HG03025 (cell line): ENCODE measurements around the gene ZFP62.
A peak's percentile ranks its signal among the peaks of the same experiment; 100 is the strongest.
"Not testable (repeated sequence)": the region's sequence is repeated elsewhere in the genome, so short reads cannot be mapped to it uniquely, and the experiment has no call there.

ENCODE experiments used
- ATAC-seq: cut with Tn5 transposase; IDR thresholded peaks from one replicate; pipeline ENCODE4 v1.9.1; 2021; ENCODE audit warnings: mild to moderate bottlenecking, moderate library complexity; ENCODE audit not compliant: unreplicated experiment, low FRiP score

Gene ZFP62

GRCh38 chr5:180860887-180861822 is at the start of gene ZFP62:
Gene ZFP62 (minus strand): TSS chr5:180861276. CDS start chr5:180861219, 57 bp downstream.
- peak; percentile 86 for ATAC-seq

GRCh38 chr5:180910735-180911134 is 49.7 kb upstream of the ZFP62 start:
- no peak for ATAC-seq

- ATAC-seq: no peak
These were observed 49.1 kb upstream of the ZFP62 start for GRCh38 chr5:180910182-180910581.

GRCh38 chr5:180909782-180910181 is 48.7 kb upstream of the ZFP62 start:
- no peak for ATAC-seq

GRCh38 chr5:180908998-180909731 is 48.1 kb upstream of the ZFP62 start:
- ATAC-seq: no peak

- no peak for ATAC-seq
These were observed 47.3 kb upstream of the ZFP62 start for GRCh38 chr5:180908400-180908799.

GRCh38 chr5:180901319-180902009 is 40.4 kb upstream of the ZFP62 start:
- no peak for ATAC-seq

GRCh38 chr5:180900178-180900577 is 39.1 kb upstream of the ZFP62 start:
- no peak for ATAC-seq

- no peak for ATAC-seq
These were observed 37.7 kb upstream of the ZFP62 start, which contains the start of gene BTNL8 for GRCh38 chr5:180898621-180899246. Gene BTNL8 (plus strand): TSS chr5:180899159. CDS start chr5:180899311, 152 bp downstream.

- ATAC-seq: not testable (repeated sequence)
These were observed 34.3 kb upstream of the ZFP62 start for GRCh38 chr5:180895330-180895729.

- ATAC-seq: no peak
These were observed 28.3 kb upstream of the ZFP62 start for GRCh38 chr5:180889381-180889780.

- not testable (repeated sequence) for ATAC-seq
These were observed 24.9 kb upstream of the ZFP62 start for GRCh38 chr5:180885845-180886529.

- no peak for ATAC-seq
These were observed 14.9 kb upstream of the ZFP62 start for GRCh38 chr5:180875860-180876426.

- no peak for ATAC-seq
These were observed 13.9 kb upstream of the ZFP62 start for GRCh38 chr5:180874804-180875582.

- no peak for ATAC-seq
These were observed 12.8 kb upstream of the ZFP62 start for GRCh38 chr5:180873615-180874520.

- ATAC-seq: no peak
These were observed 11.3 kb upstream of the ZFP62 start for GRCh38 chr5:180872419-180872818.

GRCh38 chr5:180870276-180871068 is 9.4 kb upstream of the ZFP62 start:
- no peak for ATAC-seq
